OCI-LY7 (cell line): Measurements from ENCODE around the gene FAM181B. TPM values are rescaled to one million over a fixed set of nuclear protein-coding genes. Genes with fewer than 3 reads are reported as not detected.

ENCODE experiments used
- Bru-seq: library from RNA; stranded (reverse); fragments of 400-500 nt; gene quantifications from one replicate; lab custom pipeline; 2021; lab: Mats Ljungman, UMichigan
- BruChase-seq, 2 experiments: library from RNA; stranded (reverse); fragments of 400-500 nt; gene quantifications; one replicate each; lab custom pipeline; 2021; lab: Mats Ljungman, UMichigan
- BruUV-seq: library from RNA; stranded (reverse); fragments of 400-500 nt; replicated peaks from 2 replicates; lab custom pipeline; 2021; lab: Mats Ljungman, UMichigan
- CTCF ChIA-PET: fragments of 300-600 bp; sonication (Branson Sonifier 250); formaldehyde crosslinking; loops from one replicate; lab custom pipeline; 2022; ENCODE audit warnings: antibody characterized with exemption; ENCODE audit not compliant: unreplicated experiment; lab: Charles Lee
- POLR2A ChIA-PET: fragments of 300-600 bp; sonication (Branson Sonifier 250); formaldehyde crosslinking; loops from one replicate; lab custom pipeline; 2022; ENCODE audit warnings: antibody characterized with exemption; lab: Charles Lee
- DNase-seq: peaks from one replicate; pipeline ENCODE4 v3.0.0-alpha.2; 2015; ENCODE audit warnings: low spot score
- H2AFZ ChIP-seq: fragments of 200-600 bp; sonication (generic), shearing (Covaris generic); 2 replicates; pipeline ENCODE4 v1.6.1; 2014; ENCODE audit warnings: mild to moderate bottlenecking, antibody characterized with exemption, low read length, moderate library complexity
- H3K27ac ChIP-seq: fragments of 200-600 bp; sonication (generic); 2 replicates; pipeline ENCODE4 v1.5.1; 2014; ENCODE audit warnings: mixed run types, low read depth, mild to moderate bottlenecking, moderate library complexity, low read length, inconsistent platforms; ENCODE audit not compliant: poor library complexity, severe bottlenecking
- H3K36me3 ChIP-seq: fragments of 200-600 bp; sonication (generic); 2 replicates; pipeline ENCODE4 v1.6.1; 2014; ENCODE audit warnings: mild to moderate bottlenecking, antibody characterized with exemption, low read length, moderate library complexity, mixed read lengths; ENCODE audit not compliant: insufficient read depth
- H3K4me1 ChIP-seq: fragments of 200-600 bp; sonication (generic); 2 replicates; pipeline ENCODE4 v1.5.1; 2014; ENCODE audit warnings: mild to moderate bottlenecking, low read length; ENCODE audit not compliant: insufficient read depth, poor library complexity, severe bottlenecking
- H3K4me2 ChIP-seq: fragments of 200-600 bp; sonication (generic); 2 replicates; pipeline ENCODE4 v1.6.1; 2014; ENCODE audit warnings: mild to moderate bottlenecking, low read length
- H3K4me3 ChIP-seq: fragments of 200-600 bp; sonication (generic); 2 replicates; pipeline ENCODE4 v1.5.1; 2014; ENCODE audit warnings: mild to moderate bottlenecking, low read depth, low read length; ENCODE audit not compliant: poor library complexity, severe bottlenecking
- H3K79me2 ChIP-seq: fragments of 200-600 bp; sonication (generic); 2 replicates; pipeline ENCODE4 v1.6.1; 2016; ENCODE audit warnings: low read depth, mild to moderate bottlenecking, low read length, moderate library complexity, mixed read lengths; ENCODE audit not compliant: insufficient read depth
- H3K9me2 ChIP-seq: fragments of 200-600 bp; sonication (generic); 2 replicates; pipeline ENCODE4 v1.6.1; 2016; ENCODE audit warnings: mild to moderate bottlenecking, low read length, mixed read lengths; ENCODE audit not compliant: insufficient read depth
- H3K9me3 ChIP-seq: fragments of 200-600 bp; sonication (generic); 2 replicates; pipeline ENCODE4 v1.6.1; 2014; ENCODE audit warnings: mild to moderate bottlenecking, mixed run types, low read length, mixed read lengths
- H4K20me1 ChIP-seq: fragments of 200-600 bp; sonication (generic); 2 replicates; pipeline ENCODE4 v1.6.1; 2014; ENCODE audit warnings: mild to moderate bottlenecking, antibody characterized with exemption, low read length, moderate library complexity, mixed read lengths; ENCODE audit not compliant: insufficient read depth
- CTCF ChIP-seq: fragments of 200-600 bp; sonication (generic); conservative IDR thresholded peaks from 2 replicates; pipeline ENCODE4 v1.5.1; 2014; ENCODE audit warnings: mild to moderate bottlenecking, antibody characterized with exemption, low read length, moderate library complexity, mixed read lengths
- EZH2phosphoT487 ChIP-seq: fragments of 200-600 bp; sonication (generic); IDR thresholded peaks from 2 replicates; pipeline ENCODE4 v1.6.1; 2018; ENCODE audit warnings: low read depth, borderline replicate concordance, mild to moderate bottlenecking, mixed run types, antibody characterized with exemption, low read length, moderate library complexity, mixed read lengths
- intact Hi-C: fragments of 100-400 bp; cut with micrococcal nuclease; formaldehyde crosslinking; loops from one replicate; pipeline ENCODE4 v1.10.0; 2022; ENCODE audit not compliant: unreplicated experiment
- long read RNA-seq: library from polyadenylated mRNA; stranded (forward); transcript quantifications from one replicate; pipeline ENCODE4 v2.0.0, GENCODE V29; 2022
- total RNA-seq, 2 experiments: library from RNA; depleted of rRNA in 1 of 2; stranded (reverse); fragments of >200 nt in 1 of 2; shearing (Covaris generic) in 1 of 2; gene quantifications; 2 replicates each; pipeline ENCODE4 v1.2.3, GENCODE V29; 2014 to 2022

The FAM181B gene, protein sequence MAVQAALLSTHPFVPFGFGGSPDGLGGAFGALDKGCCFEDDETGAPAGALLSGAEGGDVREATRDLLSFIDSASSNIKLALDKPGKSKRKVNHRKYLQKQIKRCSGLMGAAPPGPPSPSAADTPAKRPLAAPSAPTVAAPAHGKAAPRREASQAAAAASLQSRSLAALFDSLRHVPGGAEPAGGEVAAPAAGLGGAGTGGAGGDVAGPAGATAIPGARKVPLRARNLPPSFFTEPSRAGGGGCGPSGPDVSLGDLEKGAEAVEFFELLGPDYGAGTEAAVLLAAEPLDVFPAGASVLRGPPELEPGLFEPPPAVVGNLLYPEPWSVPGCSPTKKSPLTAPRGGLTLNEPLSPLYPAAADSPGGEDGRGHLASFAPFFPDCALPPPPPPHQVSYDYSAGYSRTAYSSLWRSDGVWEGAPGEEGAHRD
- total RNA-seq (2014; rRNA removed; shearing (Covaris generic)) = not detected in 2 replicates
- not detected in 2 replicates for total RNA-seq (2022)
- Bru-seq, nascent RNA = not detected
- BruChase-seq, experiment 1, labeled RNA remaining after a 6-hour chase = not detected
- not detected for BruChase-seq, experiment 2, labeled RNA remaining after a 2-hour chase
- long read RNA-seq = 0 reads

GRCh38 chr11:82733444-82734119 lies at the start of gene FAM181B:
FAM181B (minus strand) TSS chr11:82733864; CDS start chr11:82733729, 135 bp downstream.
- Histone ChIP-seq H3K9me3 (no peaks in the 10 kb centered on the region), H3K27ac (no peak within 1 kb of the TSS), H4K20me1 (no peaks in the 10 kb centered on the region), H3K79me2 (no peaks in the 10 kb centered on the region), H3K4me2 (no peak within 1 kb of the TSS), H2AFZ (no peak within 1 kb of the TSS), H3K36me3 (no peaks in the 10 kb centered on the region), H3K4me3 (no peak within 1 kb of the TSS), H3K4me1 (no peaks in the 10 kb centered on the region), H3K9me2 (no peaks in the 10 kb centered on the region)
- intact Hi-C loops = no loop called here
- TF ChIP-seq EZH2phosphoT487 = no peak
- no peak for TF ChIP-seq CTCF
- POLR2A ChIA-PET = no interaction called here
- no TSS peak for BruUV-seq
- CTCF ChIA-PET = interaction anchor here (0.6 kb wide), 1 partner anchor 1639 kb away, joined by 5 read pairs; no protein-coding TSS in a partner anchor
- no peak for DNase-seq

DNA sequence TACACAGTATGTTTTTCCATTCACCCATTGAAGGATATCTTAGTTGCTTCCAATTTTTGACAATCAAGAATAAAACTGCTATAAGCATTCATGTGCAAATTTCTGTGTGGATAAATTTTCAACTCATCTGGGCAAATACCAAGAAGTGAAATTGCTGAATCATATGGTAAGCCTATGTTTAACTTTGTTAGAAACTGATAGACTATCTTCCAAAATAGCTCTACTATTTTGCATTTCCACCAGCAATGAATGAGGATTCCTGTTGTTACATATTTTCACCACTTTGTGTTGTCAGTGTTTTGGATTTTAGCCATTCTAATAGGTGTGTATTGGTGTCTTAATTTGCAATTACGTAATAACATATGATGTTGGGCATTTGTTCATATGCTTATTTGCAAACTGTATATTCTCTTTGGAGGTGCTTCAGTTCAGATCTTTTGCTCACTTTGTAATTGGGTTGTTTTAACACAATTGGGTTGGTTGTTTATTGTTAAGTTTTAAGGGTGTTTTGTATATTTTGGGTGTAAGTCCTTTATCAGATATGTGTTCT lies 49.2 kb upstream of the FAM181B start:
- intact Hi-C loops = no loop called here
- no peak overlapping the region for H3K4me3 ChIP-seq
- ChIA-PET POLR2A (no interaction called here), CTCF (no interaction called here)
- no peaks in the 10 kb centered on the region for H3K79me2 ChIP-seq
- no peaks in the 10 kb centered on the region for H3K9me2 ChIP-seq
- H3K27ac ChIP-seq = no peak overlapping the region
- no peaks in the 10 kb centered on the region for H3K36me3 ChIP-seq
- no peaks in the 10 kb centered on the region for H4K20me1 ChIP-seq
- H3K4me2 ChIP-seq = no peak overlapping the region
- H2AFZ ChIP-seq = no peak overlapping the region
- H3K9me3 ChIP-seq = no peaks in the 10 kb centered on the region
- no peak for DNase-seq
- TF ChIP-seq CTCF = no peak
- no peak for TF ChIP-seq EZH2phosphoT487
- no TSS peak for BruUV-seq
- H3K4me1 ChIP-seq = no peaks in the 10 kb centered on the region
